ENCODE data around the gene HPSE.
A peak's percentile ranks its signal among the peaks of the same experiment; 100 is the strongest.

HPSE gene

GRCh38 chr4:83268491-83268890 is 66.2 kb downstream of the HPSE start:
- TF ChIP-seq CTCF (conservative IDR thresholded peaks at IDR 0.05; ENCODE audit: low read depth, low read length) = no peak
- H3K4me3 ChIP-seq (ENCODE audit: low read depth, low read length) = no peak overlapping the region
- DNase-seq (ENCODE audit: low read depth) = peak; percentile 31

GRCh38 chr4:83267830-83268475 is 66.7 kb downstream of the HPSE start:
- no peak overlapping the region for H3K4me3 ChIP-seq (ENCODE audit: low read depth, low read length)
- DNase-seq (ENCODE audit: low read depth) = no peak
- TF ChIP-seq CTCF (conservative IDR thresholded peaks at IDR 0.05; ENCODE audit: low read depth, low read length) = no peak

GRCh38 chr4:83267121-83267829 is 67.4 kb downstream of the HPSE start:
- peak; percentile 97 for DNase-seq (ENCODE audit: low read depth)
- H3K4me3 ChIP-seq (ENCODE audit: low read depth, low read length) = no peak overlapping the region
- no peak for TF ChIP-seq CTCF (conservative IDR thresholded peaks at IDR 0.05; ENCODE audit: low read depth, low read length)

- H3K4me3 ChIP-seq (ENCODE audit: low read depth, low read length) = no peak overlapping the region
- no peak for DNase-seq (ENCODE audit: low read depth)
- no peak for TF ChIP-seq CTCF (conservative IDR thresholded peaks at IDR 0.05; ENCODE audit: low read depth, low read length)
Observed at GRCh38 chr4:83266689-83267088, 68.0 kb downstream of the HPSE start.

- no peak for DNase-seq (ENCODE audit: low read depth)
- no peak overlapping the region for H3K4me3 ChIP-seq (ENCODE audit: low read depth, low read length)
- no peak for TF ChIP-seq CTCF (conservative IDR thresholded peaks at IDR 0.05; ENCODE audit: low read depth, low read length)
Observed at GRCh38 chr4:83263106-83263505, 71.5 kb downstream of the HPSE start.

- no peak for TF ChIP-seq CTCF (conservative IDR thresholded peaks at IDR 0.05; ENCODE audit: low read depth, low read length)
- DNase-seq (ENCODE audit: low read depth) = no peak
- no peak overlapping the region for H3K4me3 ChIP-seq (ENCODE audit: low read depth, low read length)
Observed at GRCh38 chr4:83262682-83263081, 72.0 kb downstream of the HPSE start.

- no peak for TF ChIP-seq CTCF (conservative IDR thresholded peaks at IDR 0.05; ENCODE audit: low read depth, low read length)
- DNase-seq (ENCODE audit: low read depth) = no peak
- H3K4me3 ChIP-seq (ENCODE audit: low read depth, low read length) = no peak overlapping the region
Observed at GRCh38 chr4:83261307-83261706, 73.3 kb downstream of the HPSE start.
